Activated CD8-positive, alpha-beta T cell treated with anti-CD3 and anti-CD28 coated beads for 36 hours (primary cell): ENCODE results near the gene HLA-DOB. TPM values are rescaled to one million over a fixed set of nuclear protein-coding genes. Genes with fewer than 3 reads are reported as not detected.

Experiments used
- ATAC-seq: fragments of 200-7000 bp; cut with Tn5 transposase; one replicate; pipeline ENCODE4 v1.10.0; 2021; ENCODE audit warnings: mild to moderate bottlenecking, moderate library complexity
- CTCF ChIA-PET: fragments of 350-600 bp; sonication (Branson Sonifier 250); formaldehyde crosslinking; loops from one replicate; lab custom pipeline; 2021; ENCODE audit warnings: antibody characterized with exemption; lab: Charles Lee
- POLR2A ChIA-PET: fragments of 350-600 bp; sonication (Branson Sonifier 250); formaldehyde crosslinking; loops from one replicate; lab custom pipeline; 2021; ENCODE audit warnings: antibody characterized with exemption; lab: Charles Lee
- DNase-seq: peaks from one replicate; pipeline ENCODE4 v3.0.0-alpha.2; 2020
- H3K27ac Mint-ChIP-seq: one replicate; pipeline ENCODE4 v1.8.0; 2021; ENCODE audit warnings: mild to moderate bottlenecking, mixed read lengths
- H3K27me3 Mint-ChIP-seq: one replicate; pipeline ENCODE4 v1.8.0; 2021; ENCODE audit warnings: mixed read lengths
- H3K36me3 Mint-ChIP-seq: one replicate; pipeline ENCODE4 v1.8.0; 2021; ENCODE audit warnings: low read depth, mixed read lengths
- H3K4me1 Mint-ChIP-seq: one replicate; pipeline ENCODE4 v1.8.0; 2021; ENCODE audit warnings: low read depth, mixed read lengths
- H3K4me3 Mint-ChIP-seq: one replicate; pipeline ENCODE4 v1.8.0; 2021; ENCODE audit warnings: mild to moderate bottlenecking, moderate library complexity, mixed read lengths
- H3K9me3 Mint-ChIP-seq: one replicate; pipeline ENCODE4 v1.8.0; 2021; ENCODE audit warnings: mixed read lengths
- intact Hi-C: fragments of 100-400 bp; cut with micrococcal nuclease; formaldehyde crosslinking; loops from one replicate; pipeline ENCODE4 v1.10.0; 2022
- total RNA-seq, 2 experiments: library from RNA; stranded (reverse); gene quantifications; one replicate each; pipeline ENCODE4 v1.2.3, GENCODE V29; 2021
- TF ChIP-seq, protein P1 (sequence below): fragments of 200-600 bp; IDR thresholded peaks from one replicate; pipeline ENCODE4 v1.8.0; 2022; ENCODE audit warnings: antibody characterized with exemption, mild to moderate bottlenecking

Gene HLA-DOB
- total RNA-seq, 2 experiments from 2014 or later: 10.2 to 11.6 TPM

DNA sequence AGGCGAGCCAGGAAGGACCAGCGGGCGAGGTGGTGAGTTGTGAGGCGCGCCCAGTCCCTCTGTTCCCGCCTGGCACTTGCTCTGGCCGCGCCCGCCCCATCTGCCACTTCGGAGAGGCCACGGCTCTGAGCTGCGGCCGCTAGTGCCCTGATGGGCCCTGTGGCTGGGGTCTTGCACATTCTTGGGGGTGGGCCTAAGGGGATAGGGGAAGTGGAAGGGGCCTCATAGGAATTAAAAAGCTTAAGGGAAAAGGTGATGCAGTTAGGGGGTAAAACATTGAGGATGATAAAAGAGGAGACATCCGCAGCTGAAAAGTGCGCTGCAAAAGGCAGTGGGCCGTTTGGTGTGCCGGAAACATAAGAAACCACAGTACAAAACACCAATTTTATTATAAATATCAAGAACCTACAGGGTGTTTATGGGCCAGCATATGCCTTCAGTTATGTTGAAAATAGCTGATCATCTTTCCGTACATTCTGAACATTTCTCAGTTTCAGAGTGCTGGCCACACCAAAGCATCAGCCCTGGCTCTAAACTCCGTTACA, 28.1 kb upstream of the HLA-DOB start:
- H3K27me3 Mint-ChIP-seq: no peaks in the 10 kb centered on the region
- CTCF ChIA-PET: interaction anchor here (0.7 to 10.1 kb wide), 9 partner anchors 14 to 1324 kb away, joined by 3 to 400 read pairs (median 4); partner anchors contain the start of genes PSMB9 and TAP1
- peaks cover 60% of the 10 kb centered on the region for H3K4me1 Mint-ChIP-seq
- peak overlapping the region; percentile 99 for H3K27ac Mint-ChIP-seq
- DNase-seq (peak; percentile 47), ATAC-seq (peak; percentile 1)
- H3K9me3 Mint-ChIP-seq: no peaks in the 10 kb centered on the region
- H3K4me3 Mint-ChIP-seq: peak overlapping the region; percentile 97
- TF ChIP-seq, protein P1, sequence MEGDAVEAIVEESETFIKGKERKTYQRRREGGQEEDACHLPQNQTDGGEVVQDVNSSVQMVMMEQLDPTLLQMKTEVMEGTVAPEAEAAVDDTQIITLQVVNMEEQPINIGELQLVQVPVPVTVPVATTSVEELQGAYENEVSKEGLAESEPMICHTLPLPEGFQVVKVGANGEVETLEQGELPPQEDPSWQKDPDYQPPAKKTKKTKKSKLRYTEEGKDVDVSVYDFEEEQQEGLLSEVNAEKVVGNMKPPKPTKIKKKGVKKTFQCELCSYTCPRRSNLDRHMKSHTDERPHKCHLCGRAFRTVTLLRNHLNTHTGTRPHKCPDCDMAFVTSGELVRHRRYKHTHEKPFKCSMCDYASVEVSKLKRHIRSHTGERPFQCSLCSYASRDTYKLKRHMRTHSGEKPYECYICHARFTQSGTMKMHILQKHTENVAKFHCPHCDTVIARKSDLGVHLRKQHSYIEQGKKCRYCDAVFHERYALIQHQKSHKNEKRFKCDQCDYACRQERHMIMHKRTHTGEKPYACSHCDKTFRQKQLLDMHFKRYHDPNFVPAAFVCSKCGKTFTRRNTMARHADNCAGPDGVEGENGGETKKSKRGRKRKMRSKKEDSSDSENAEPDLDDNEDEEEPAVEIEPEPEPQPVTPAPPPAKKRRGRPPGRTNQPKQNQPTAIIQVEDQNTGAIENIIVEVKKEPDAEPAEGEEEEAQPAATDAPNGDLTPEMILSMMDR: no peak
- H3K36me3 Mint-ChIP-seq: peaks cover 94% of the 10 kb centered on the region
- intact Hi-C loops: loop anchor here (2.0 kb wide), 1 partner anchor 126 kb away; no protein-coding TSS in a partner anchor
- POLR2A ChIA-PET: interaction anchor here (1.0 to 10.7 kb wide), 16 partner anchors 11 to 427 kb away, joined by 3 to 458 read pairs (median 6); partner anchors contain the start of genes BRD2, HLA-DQB1, PSMB9 and RPS18

GRCh38 chr6:32843979-32844838, 27.4 kb upstream of the HLA-DOB start, which contains the start of gene PSMB8:
TSS of gene PSMB8 (minus strand) at chr6:32844047. CDS start at chr6:32843996, 51 bp downstream.
- peaks cover 96% of the 10 kb centered on the region for H3K36me3 Mint-ChIP-seq
- no peaks in the 10 kb centered on the region for H3K27me3 Mint-ChIP-seq
- peak within 1 kb of the TSS; percentile 97 for H3K4me3 Mint-ChIP-seq
- TF ChIP-seq, protein P1: no peak
- ATAC-seq (peak; percentile 75), DNase-seq (peak; percentile 100)
- intact Hi-C loops: loop anchor here (2.0 kb wide), 1 partner anchor 127 kb away; no protein-coding TSS in a partner anchor
- peaks cover 63% of the 10 kb centered on the region for H3K4me1 Mint-ChIP-seq
- peak within 1 kb of the TSS; percentile 99 for H3K27ac Mint-ChIP-seq
- H3K9me3 Mint-ChIP-seq: no peaks in the 10 kb centered on the region
- CTCF ChIA-PET: interaction anchor here (0.7 to 10.1 kb wide), 6 partner anchors 15 to 1324 kb away, joined by 3 to 400 read pairs (median 11); partner anchors contain the start of genes PSMB9 and TAP1
- POLR2A ChIA-PET: interaction anchor here (1.0 to 10.7 kb wide), 14 partner anchors 10 to 427 kb away, joined by 3 to 458 read pairs (median 8); partner anchors contain the start of genes BRD2, PSMB9, RPS18 and TAP1

DNA sequence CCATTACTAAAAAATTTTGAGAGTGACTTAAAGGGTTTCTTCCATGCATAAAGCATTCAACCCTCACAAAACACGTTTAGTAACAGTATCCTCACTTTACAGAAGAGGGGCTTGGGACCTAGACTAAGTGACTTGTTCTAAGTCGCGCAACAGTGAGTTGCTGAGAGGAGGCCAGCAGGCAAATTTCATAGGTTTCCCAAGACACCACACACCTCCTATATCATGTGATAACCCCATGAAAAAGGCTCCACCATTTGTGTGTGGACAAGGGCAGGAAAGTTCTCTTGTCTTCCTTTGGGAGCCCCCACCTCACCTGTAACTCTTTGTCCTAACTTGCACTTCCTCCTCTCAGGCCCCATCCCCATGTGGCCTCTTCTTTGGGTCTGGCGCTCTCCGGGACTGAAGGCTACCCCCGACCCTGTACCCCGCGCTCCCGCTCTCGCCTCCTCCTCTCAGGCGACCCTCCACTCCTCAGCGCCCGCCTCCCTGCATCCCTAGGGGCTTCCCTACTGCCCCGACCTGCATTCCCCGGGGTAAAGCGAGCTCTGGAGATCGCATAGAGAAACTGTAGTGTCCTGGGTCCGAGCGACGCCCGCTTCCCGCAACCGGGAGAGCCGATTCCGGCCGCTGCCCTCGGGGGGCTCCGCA, 26.7 kb upstream of the HLA-DOB start:
- intact Hi-C loops: no loop called here
- CTCF ChIA-PET: interaction anchor here (3.3 to 10.1 kb wide), 4 partner anchors 15 to 142 kb away, joined by 16 to 400 read pairs (median 168); partner anchors contain the start of genes PSMB9 and TAP1
- no peak for ATAC-seq

DNA sequence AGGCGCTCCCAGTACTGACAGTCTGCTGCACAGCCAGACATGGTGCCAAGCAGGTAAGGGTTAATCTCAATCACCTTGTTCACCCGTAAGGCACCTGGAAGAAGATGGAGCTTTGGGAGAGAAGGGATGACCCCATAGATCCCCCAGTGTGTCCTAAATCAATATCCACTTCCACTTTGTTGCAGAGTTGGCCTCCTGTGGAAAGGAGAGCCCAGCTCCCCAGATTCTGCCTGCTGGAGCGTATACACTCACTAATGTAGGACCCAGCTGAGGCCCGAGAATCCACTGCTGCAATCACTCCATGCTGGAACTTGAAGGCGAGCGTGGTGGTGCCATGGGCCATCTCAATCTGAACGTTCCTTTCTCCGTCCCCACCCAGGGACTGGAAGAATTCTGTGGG, 25.9 kb upstream of the HLA-DOB start:
- intact Hi-C loops: no loop called here
- POLR2A ChIA-PET: interaction anchor here (0.9 to 10.7 kb wide), 6 partner anchors 8 to 129 kb away, joined by 3 to 458 read pairs (median 56); partner anchors contain the start of genes BRD2, PSMB9 and TAP1
- Mint-ChIP-seq H3K36me3 (peaks cover 85% of the 10 kb centered on the region), H3K9me3 (no peaks in the 10 kb centered on the region), H3K4me3 (peak overlapping the region; percentile 97), H3K4me1 (peaks cover 53% of the 10 kb centered on the region), H3K27ac (peak overlapping the region; percentile 99), H3K27me3 (no peaks in the 10 kb centered on the region)
- ATAC-seq (no peak), DNase-seq (no peak)
- TF ChIP-seq, protein P1: no peak
- CTCF ChIA-PET: interaction anchor here (1.2 to 10.1 kb wide), 3 partner anchors 16 to 110 kb away, joined by 3 to 400 read pairs (median 291); partner anchors contain the start of genes HLA-DMA, PSMB9 and TAP1

More for the DNA sequence above, 26.7 kb upstream of the HLA-DOB start:
- TF ChIP-seq, protein P1: no peak
- peaks cover 92% of the 10 kb centered on the region for H3K36me3 Mint-ChIP-seq
- no peaks in the 10 kb centered on the region for H3K9me3 Mint-ChIP-seq
- H3K4me1 Mint-ChIP-seq: peaks cover 60% of the 10 kb centered on the region
- H3K27ac Mint-ChIP-seq: peak overlapping the region; percentile 99
- peak overlapping the region; percentile 97 for H3K4me3 Mint-ChIP-seq
- H3K27me3 Mint-ChIP-seq: no peaks in the 10 kb centered on the region
- DNase-seq: no peak
- POLR2A ChIA-PET: interaction anchor here (1.3 to 10.7 kb wide), 11 partner anchors 7 to 428 kb away, joined by 4 to 458 read pairs (median 13); partner anchors contain the start of genes BRD2, PSMB9, RPS18 and TAP1
